Aorta (tissue), 5 donors: ENCODE data around the gene CISTR. TPM values are rescaled to one million over a fixed set of nuclear protein-coding genes. Genes with fewer than 3 reads are reported as not detected.

ENCODE experiments used
- ATAC-seq: fragments of 200-7000 bp; cut with Tn5 transposase; one replicate; pipeline ENCODE4 v1.9.1; 2022; ENCODE audit warnings: moderate library complexity; ENCODE audit not compliant: low FRiP score
- DNase-seq, 2 donors: peaks; one replicate each; pipeline ENCODE4 v3.0.0-alpha.2; 2020
- H3K27ac ChIP-seq, 2 donors: one replicate each; pipeline ENCODE4 v1.5.1; 2013; ENCODE audit warnings: low read length in 2 of 2, mild to moderate bottlenecking in 2 of 2, moderate library complexity in 2 of 2, control low read depth in 1 of 2, inconsistent platforms in 1 of 2, low read depth in 1 of 2
- H3K27me3 ChIP-seq, 2 donors: one replicate each; pipeline ENCODE4 v1.6.1; 2013; ENCODE audit warnings: control low read depth in 1 of 2, low read length in 1 of 2, mild to moderate bottlenecking in 1 of 2, moderate library complexity in 1 of 2; ENCODE audit not compliant: insufficient read depth in 2 of 2, control insufficient read depth in 1 of 2
- H3K36me3 ChIP-seq, 2 donors: one replicate each; pipeline ENCODE4 v1.6.1; 2013; ENCODE audit warnings: control low read depth in 1 of 2, low read length in 1 of 2, mild to moderate bottlenecking in 1 of 2; ENCODE audit not compliant: insufficient read depth in 2 of 2, control insufficient read depth in 1 of 2
- H3K4me1 ChIP-seq, 2 donors: one replicate each; pipeline ENCODE4 v1.6.1; 2013; ENCODE audit warnings: low read length in 2 of 2, control low read depth in 1 of 2, mild to moderate bottlenecking in 1 of 2, moderate library complexity in 1 of 2; ENCODE audit not compliant: insufficient read depth in 2 of 2, control insufficient read depth in 1 of 2
- H3K4me3 ChIP-seq, 2 donors: one replicate each; pipeline ENCODE4 v1.5.1; 2013; ENCODE audit warnings: low read length in 2 of 2, control low read depth in 1 of 2, mild to moderate bottlenecking in 1 of 2
- H3K9me3 ChIP-seq: one replicate; pipeline ENCODE4 v1.6.1; 2013; ENCODE audit warnings: mild to moderate bottlenecking, low read length; ENCODE audit not compliant: control insufficient read depth
- WGBS, 2 donors: extraction: QIAGEN DNeasy Blood & Tissue Kit; methylation state at CpG; one replicate each; pipeline ENCODE4 v1.1.7; 2013; 5-methylcytosine and 5-hydroxymethylcytosine counted together
- intact Hi-C, 2 donors: fragments of 100-400 bp; cut with DNase I; formaldehyde crosslinking; loops; one replicate each; pipeline versions ENCODE4 v1.14.2 to v1.15.0; 2022
- polyA plus RNA-seq, 2 donors: library from polyadenylated mRNA; stranded (reverse); fragments of 200-250 nt; gene quantifications; one replicate each; pipeline ENCODE4 v1.2.3, GENCODE V29; 2013
- total RNA-seq, 2 donors: library from RNA; stranded (reverse); fragmentation: NEBNext Ultra II Directional; extraction: Animal tissue kit (Norgen Biotek cat#: 25700); gene quantifications; one replicate each; pipeline ENCODE4 v1.2.1, GENCODE V29; 2021
- donor health status: healthy with polysubstance abuse.
- donor health status: Bipolar disorder and iron deficiency.
- donor health status: DM: no; HTN: no; CAD: no.
- donor health status: DM: no; HTN: no; CAD: no.
- donor health status: DM: yes; HTN: yes; CAD: no.

The CISTR gene
- total and polyA plus RNA-seq, 4 donors: not detected

DNA sequence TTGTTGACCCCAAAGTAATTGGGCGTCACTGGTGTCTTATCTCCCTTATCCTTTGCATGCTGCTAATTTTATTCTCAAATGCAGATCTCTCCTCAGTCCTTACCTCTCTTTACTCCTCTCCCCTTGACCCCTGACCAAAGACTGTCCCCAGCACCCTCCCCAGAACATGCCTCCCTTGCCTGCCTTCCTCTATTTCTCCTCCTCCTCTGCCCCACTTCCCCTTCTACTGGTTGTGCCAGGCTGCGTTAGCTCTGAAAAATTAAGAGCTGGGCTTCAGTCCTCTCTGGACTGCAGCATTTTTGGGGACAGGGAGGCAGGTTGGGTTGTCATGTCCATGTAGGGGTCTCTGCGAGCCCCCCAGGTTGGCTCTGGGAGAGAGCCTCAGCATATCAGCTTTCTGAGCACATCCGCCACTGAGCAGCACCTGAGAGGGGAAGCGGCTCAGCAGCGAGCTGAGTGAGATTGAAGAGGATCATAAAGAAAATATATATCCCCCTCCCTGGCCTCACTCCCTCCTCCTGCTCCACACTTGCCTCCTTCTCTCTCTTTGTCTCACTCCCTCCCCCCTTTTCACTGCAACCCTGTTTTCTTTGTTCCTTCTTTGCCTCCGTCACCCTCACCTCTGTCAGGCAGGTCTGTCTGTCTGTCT is 6.4 kb upstream of the CISTR start:
- no peaks in the 10 kb centered on the region for H3K27me3 ChIP-seq
- H3K36me3 ChIP-seq: no peaks in the 10 kb centered on the region
- H3K9me3 ChIP-seq: no peaks in the 10 kb centered on the region
- ATAC-seq (no peak), DNase-seq (no peak)
- H3K4me3 ChIP-seq: no peak overlapping the region
- intact Hi-C loops: no loop called here
- H3K27ac ChIP-seq: no peak overlapping the region
- WGBS, 2 donors: 52 to 64% methylated on average over 7 of the region's 7 CpGs
- no peaks in the 10 kb centered on the region for H3K4me1 ChIP-seq

DNA sequence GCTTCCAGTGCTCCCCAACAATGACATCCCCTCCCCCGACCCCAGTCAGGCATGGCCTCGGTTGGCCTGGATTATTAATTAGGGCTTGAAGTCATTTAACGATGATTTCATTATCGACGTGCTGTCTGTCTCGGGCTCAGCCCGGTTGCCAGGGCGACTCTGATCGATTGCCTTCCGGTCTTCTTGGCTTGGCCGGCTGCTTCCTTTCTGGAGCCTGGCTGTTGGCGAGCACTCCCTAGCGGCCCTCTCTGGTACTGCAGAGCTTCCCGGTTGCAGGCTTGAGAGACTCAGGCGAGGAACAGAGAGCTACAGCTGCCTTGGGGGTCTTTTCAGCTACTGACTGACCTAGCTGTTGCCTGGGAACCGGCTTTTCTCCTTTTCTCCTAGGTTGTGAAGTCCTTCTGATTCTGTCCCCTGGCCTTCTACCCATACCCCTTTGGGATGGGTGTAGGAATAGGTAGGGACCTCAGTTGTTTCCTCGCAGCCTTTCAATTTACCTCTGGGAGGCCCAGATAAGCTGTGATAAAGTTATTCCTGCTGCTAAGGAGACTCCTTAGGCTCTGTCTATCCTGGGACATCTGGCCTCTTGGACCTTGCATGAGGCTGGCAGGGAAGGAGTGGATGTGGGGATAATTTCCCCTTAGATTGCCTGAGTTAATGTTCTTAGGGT is 5.5 kb upstream of the CISTR start:
- Histone ChIP-seq H3K27ac (no peak overlapping the region), H3K27me3 (no peaks in the 10 kb centered on the region), H3K4me1 (no peaks in the 10 kb centered on the region), H3K9me3 (no peaks in the 10 kb centered on the region), H3K4me3 (no peak overlapping the region), H3K36me3 (no peaks in the 10 kb centered on the region)
- DNase-seq (peak; percentile 89 to 94), ATAC-seq (peak; percentile 86)
- WGBS, 2 donors: 10% methylated on average over 17 of the region's 17 CpGs
- intact Hi-C loops: no loop called here

DNA sequence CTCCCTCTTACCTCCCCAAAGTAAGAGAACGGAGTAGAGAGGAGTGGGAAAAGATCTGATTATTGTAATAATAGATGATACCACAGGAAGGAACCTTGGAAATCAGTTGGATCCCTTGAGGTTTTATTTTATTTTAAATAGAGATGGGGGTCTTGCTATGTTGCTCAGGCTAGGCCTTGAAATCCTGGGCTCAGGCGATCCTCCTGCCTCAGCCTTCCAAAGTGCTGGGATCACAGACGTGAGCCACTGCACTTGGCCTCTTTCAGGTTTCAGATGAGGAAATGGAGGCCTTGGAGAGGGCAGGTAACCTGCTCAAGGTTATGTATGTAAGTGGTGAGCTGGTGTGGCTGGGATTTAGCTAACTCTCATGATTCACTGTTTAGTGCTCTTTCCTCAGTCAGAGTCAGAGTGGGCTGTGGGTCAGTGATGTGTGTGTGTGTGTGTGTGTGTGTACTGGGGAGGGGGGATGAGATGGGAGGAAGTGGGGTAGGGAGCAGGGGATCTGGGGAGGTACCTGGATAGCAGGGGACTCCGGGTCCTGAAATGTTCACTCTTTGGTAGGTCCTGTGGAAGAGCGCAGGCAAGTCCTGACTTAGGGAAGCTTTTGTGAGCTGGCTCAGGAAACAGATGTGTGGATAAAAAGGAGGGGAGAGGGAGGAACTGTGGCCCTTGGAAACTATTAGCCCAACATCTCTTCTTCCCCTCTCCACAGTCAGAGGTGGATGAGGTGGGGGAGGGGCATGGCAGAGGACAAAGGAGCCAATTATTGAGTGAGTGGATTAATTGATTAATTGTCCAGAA is 4.7 kb upstream of the CISTR start:
- Histone ChIP-seq H3K9me3 (no peaks in the 10 kb centered on the region), H3K27ac (no peak overlapping the region), H3K4me3 (no peak overlapping the region), H3K27me3 (no peaks in the 10 kb centered on the region), H3K4me1 (no peaks in the 10 kb centered on the region), H3K36me3 (no peaks in the 10 kb centered on the region)
- no peak for DNase-seq
- 89 to 91% methylated on average over 5 of the region's 5 CpGs for WGBS, 2 donors
- intact Hi-C loops: no loop called here
- no peak for ATAC-seq

DNA sequence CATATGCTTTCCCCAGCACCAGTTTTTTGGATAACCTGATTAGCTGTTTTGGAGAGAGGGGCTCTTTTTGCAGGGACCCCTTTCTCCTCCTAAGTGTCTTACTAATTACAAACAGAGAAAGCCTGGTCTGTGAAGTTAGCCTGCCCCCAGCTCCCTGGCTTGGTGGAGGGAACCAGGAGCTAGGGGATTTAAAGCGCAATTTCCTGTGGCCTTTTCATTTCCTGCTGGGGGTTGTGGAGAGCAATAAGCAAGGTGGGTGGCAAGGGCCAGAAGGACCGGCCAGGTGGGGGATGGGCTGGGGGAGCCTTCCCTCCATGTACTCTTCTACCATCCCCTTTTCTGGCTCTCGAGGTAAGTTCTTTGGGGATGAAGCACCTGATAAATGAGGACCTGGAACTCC is 4.1 kb upstream of the CISTR start:
- no peaks in the 10 kb centered on the region for H3K27me3 ChIP-seq
- no peaks in the 10 kb centered on the region for H3K4me1 ChIP-seq
- DNase-seq: no peak
- intact Hi-C loops: no loop called here
- no peak for ATAC-seq
- H3K4me3 ChIP-seq: no peak overlapping the region
- no peaks in the 10 kb centered on the region for H3K9me3 ChIP-seq
- 60 to 76% methylated on average over 3 of the region's 3 CpGs for WGBS, 2 donors
- no peaks in the 10 kb centered on the region for H3K36me3 ChIP-seq
- no peak overlapping the region for H3K27ac ChIP-seq

DNA sequence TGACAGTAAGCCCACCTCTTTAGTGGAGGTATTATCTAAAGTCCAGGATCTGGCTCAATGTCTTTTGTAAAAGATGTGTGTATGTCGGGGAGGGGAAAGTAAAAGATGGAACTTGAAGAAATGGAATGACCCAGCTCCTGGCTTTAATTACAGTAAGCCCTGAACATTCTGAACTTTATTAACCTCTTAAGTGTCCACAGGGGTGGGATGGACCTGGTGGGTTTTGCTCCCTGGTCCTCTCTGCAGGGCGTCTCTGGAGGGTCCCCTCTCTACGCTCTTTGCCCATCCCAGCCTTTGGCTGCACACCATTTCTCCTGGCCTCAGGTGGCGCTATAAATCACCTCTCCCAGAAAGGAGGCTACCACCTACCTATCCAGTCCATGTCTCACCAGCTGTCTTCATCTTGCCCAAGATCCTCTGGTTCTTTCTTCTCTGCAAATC is 3.7 kb upstream of the CISTR start:
- intact Hi-C loops: no loop called here
- DNase-seq (no peak), ATAC-seq (no peak)
- no peaks in the 10 kb centered on the region for H3K27me3 ChIP-seq
- no peaks in the 10 kb centered on the region for H3K36me3 ChIP-seq
- no peak overlapping the region for H3K27ac ChIP-seq
- H3K4me1 ChIP-seq: no peaks in the 10 kb centered on the region
- H3K9me3 ChIP-seq: no peaks in the 10 kb centered on the region
- 87 to 88% methylated on average over 4 of the region's 4 CpGs for WGBS, 2 donors
- H3K4me3 ChIP-seq: no peak overlapping the region

DNA sequence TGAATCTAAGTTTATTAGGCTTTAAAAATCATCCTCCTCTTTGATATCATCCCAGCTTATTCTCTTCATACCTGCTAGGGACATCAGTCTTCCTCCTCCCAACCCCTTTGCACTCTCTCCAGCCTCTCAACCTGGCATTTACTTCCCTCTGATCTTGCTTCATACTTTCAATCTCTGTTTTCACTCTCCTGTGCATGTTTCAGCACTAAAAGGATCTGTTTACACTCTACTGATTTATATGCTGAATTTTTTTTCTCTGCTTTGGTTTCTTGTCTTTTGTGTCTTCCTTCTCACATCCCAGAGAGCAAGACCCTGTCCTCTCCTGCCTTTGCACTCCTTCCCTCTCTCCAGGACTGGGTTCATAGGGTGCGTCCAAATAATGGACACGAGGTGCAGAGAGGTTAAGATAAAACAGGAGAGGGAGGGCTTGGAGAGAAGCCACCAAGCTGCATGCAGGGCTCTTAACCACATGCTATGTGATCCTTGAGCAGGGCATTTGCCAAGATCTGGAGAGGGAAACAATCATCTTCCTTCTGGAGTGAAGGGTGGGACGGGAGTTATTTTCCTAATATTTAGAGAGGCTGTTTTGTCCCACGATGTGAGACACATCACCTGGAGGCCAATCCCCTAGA is 3.0 kb upstream of the CISTR start:
- intact Hi-C loops: no loop called here
- ATAC-seq (no peak), DNase-seq (no peak)
- Histone ChIP-seq H3K4me1 (no peaks in the 10 kb centered on the region), H3K9me3 (no peaks in the 10 kb centered on the region), H3K36me3 (no peaks in the 10 kb centered on the region), H3K4me3 (no peak overlapping the region), H3K27me3 (no peaks in the 10 kb centered on the region), H3K27ac (no peak overlapping the region)
- 36 to 37% methylated on average over 4 of the region's 4 CpGs for WGBS, 2 donors

DNA sequence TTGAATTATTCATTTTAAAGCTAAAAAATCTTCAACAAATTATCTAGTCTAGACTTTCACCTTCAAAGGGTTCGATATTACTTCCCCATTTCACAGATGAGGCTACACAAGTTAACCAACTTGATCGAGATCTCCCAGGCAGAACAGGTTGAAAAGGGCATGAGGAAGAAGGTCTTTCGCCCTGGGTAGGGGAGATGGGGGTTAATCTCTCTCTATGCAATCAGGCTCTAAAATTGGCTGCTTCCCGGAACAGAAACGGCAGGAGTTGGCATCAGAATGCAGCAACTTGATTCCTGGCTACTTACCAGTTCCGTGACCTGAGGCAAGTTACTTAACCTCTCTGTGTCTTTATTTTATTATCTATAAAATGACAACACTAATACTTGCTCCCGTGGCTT is 2.4 kb upstream of the CISTR start:
- intact Hi-C loops: no loop called here
- H3K27ac ChIP-seq: no peak overlapping the region
- no peak for DNase-seq
- no peak for ATAC-seq
- WGBS, 2 donors: 44 to 45% methylated on average over 7 of the region's 7 CpGs
- H3K27me3 ChIP-seq: no peaks in the 10 kb centered on the region
- no peaks in the 10 kb centered on the region for H3K9me3 ChIP-seq
- H3K4me3 ChIP-seq: no peak overlapping the region
- H3K36me3 ChIP-seq: no peaks in the 10 kb centered on the region
- no peaks in the 10 kb centered on the region for H3K4me1 ChIP-seq

DNA sequence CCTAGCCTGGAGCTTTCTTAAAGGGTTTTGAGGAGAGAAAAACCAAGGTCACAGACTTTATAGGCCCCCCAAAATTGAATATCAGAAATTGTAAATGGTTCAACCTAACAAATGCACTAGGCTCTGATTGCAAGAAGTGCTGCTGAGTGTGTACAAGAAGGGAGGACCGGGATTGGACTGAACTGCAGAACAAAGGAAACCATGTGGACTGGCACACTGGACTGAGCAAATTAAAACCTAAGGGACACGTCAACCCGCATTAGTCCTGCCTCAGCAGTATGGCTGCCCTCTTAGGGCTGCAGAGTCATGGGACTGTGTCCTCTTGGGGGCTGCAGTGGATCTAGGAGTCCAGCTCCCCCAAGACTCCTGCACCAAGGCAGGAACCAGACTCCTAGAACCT is 842 bp upstream of the CISTR start:
- H3K27ac ChIP-seq: no peak overlapping the region

More for the DNA sequence above, 842 bp upstream of the CISTR start:
- 86% methylated on average over 3 of the region's 3 CpGs for WGBS, 2 donors
- Histone ChIP-seq H3K9me3 (no peaks in the 10 kb centered on the region), H3K36me3 (no peaks in the 10 kb centered on the region), H3K4me3 (no peak overlapping the region), H3K4me1 (no peaks in the 10 kb centered on the region), H3K27me3 (no peaks in the 10 kb centered on the region)
- DNase-seq: no peak
- intact Hi-C loops: no loop called here
- no peak for ATAC-seq
